ENCODE data around the gene TPPP.
"Not testable (repeated sequence)": the region's sequence is repeated elsewhere in the genome, so short reads cannot be mapped to it uniquely, and the experiment has no call there.

GRCh38 chr5:682216-682615, 10.9 kb downstream of the TPPP start:
- not testable (repeated sequence) for TF ChIP-seq CTCF, POLR2A (IDR thresholded peaks at IDR 0.05)

Measured in ovary (tissue), 3 donors.